Left cardiac atrium (tissue), 4 donors: ENCODE data around the gene RAB11FIP2. TPM values are rescaled to one million over a fixed set of nuclear protein-coding genes. Genes with fewer than 3 reads are reported as not detected.
A peak's percentile ranks its signal among the peaks of the same experiment; 100 is the strongest.

ENCODE experiments used
- ATAC-seq, 2 donors: fragments of 200-7000 bp; cut with Tn5 transposase; one replicate each; pipeline ENCODE4 v1.9.1; 2020; ENCODE audit warnings: mild to moderate bottlenecking in 2 of 2, moderate library complexity in 2 of 2
- DNase-seq: peaks from one replicate; pipeline ENCODE4 v3.0.0-alpha.2; 2020
- intact Hi-C, 2 donors: fragments of 100-400 bp; cut with DNase I; formaldehyde crosslinking; loops; one replicate each; pipeline versions ENCODE4 v1.14.1 to v1.15.1; 2022 to 2023
- total RNA-seq, 2 donors: library from RNA; stranded (reverse); fragmentation: NEBNext Ultra II Directional; extraction: Animal tissue kit (Norgen Biotek cat#: 25700); gene quantifications; one replicate each; pipeline ENCODE4 v1.2.1, GENCODE V29; 2021
- donor health status: DM: no; HTN: yes; CAD: no.
- donor health status: DM: no; HTN: yes; CAD: no; lungs with severe emphysema.
- donor health status: DM: yes; HTN: yes; CAD: no.
- donor health status: Dilated cardiomyopathy.

Gene RAB11FIP2
- total RNA-seq, 2 donors from 2014 or later, result 14.7 to 15.1 TPM

GRCh38 chr10:118036281-118036875 is 10.4 kb downstream of the RAB11FIP2 start:
- intact Hi-C loops, result no loop called here

GRCh38 chr10:118035354-118036005 is 11.3 kb downstream of the RAB11FIP2 start:
- intact Hi-C loops, result no loop called here
- peak in 1 of 2 donors; percentile 73 for ATAC-seq
- DNase-seq, result no peak

More at GRCh38 chr10:118036281-118036875, 10.4 kb downstream of the RAB11FIP2 start:
- DNase-seq (no peak), ATAC-seq (peak in 1 of 2 donors; percentile 43)

DNA sequence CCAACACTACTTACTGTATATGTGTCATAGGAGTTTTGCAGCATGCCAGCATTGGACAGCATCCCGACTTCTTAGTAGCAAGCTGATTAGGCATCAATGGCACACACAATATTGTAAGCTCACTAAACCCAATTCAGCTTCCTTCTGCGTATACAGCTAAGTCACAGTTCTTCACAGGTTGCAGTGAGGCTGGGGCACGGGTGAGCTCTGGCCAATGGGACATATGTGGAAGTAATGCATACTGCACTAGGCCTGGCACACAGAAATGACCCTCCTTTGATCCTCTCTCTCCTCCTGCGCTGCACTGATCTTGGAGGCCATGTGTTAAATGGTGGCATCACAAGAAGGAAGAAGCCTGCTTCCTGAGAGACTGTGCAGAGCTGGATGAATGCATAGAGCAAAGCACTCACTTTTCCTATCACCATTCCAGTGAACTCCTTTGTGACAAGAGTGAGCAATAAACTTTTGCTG is 11.9 kb downstream of the RAB11FIP2 start:
- DNase-seq (no peak), ATAC-seq (peak in 1 of 2 donors; percentile 46)

DNA sequence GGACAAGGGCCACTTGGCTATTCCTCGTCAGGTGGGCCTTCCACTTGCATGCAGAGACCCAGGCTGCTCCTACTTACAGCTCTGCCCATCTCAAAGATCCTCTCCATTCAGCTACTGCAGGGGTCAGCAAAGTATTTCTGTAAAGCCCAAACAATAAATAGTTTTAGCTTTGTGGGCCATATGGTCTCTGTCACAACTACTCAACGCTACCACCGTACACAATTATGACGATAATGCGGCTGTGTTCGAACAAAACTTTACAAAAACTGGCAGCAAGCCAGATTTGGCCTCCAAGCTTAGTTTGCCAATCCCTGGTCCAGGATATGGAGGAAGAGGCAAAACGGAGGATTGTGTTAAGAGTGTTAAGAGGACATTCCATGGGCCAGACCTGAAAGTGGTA is 12.8 kb downstream of the RAB11FIP2 start:
- ATAC-seq, result no peak
- no peak for DNase-seq
- intact Hi-C loops, result no loop called here

More for the DNA sequence above, 11.9 kb downstream of the RAB11FIP2 start:
- intact Hi-C loops, result no loop called here

DNA sequence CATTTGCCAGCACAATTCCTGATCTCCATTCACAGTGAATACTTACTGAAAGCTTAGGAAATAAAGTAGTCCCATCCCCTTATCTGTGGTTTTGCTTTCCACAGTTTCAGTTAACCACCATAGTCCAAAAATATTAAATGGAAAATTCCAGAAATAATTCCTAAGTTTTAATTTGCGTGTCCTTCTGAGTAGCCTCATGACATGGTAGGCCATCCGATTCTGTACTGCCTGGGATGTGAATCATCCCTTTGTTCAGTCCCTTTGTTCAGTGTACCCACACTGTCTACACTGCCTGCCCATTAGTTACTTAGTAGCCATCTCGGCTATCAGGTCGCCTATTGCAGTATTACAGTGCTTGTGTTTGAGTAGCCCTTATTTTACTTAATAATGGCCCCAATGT is 14.2 kb downstream of the RAB11FIP2 start:
- DNase-seq, result no peak
- no peak for ATAC-seq
- intact Hi-C loops, result no loop called here

- ATAC-seq, result no peak
- DNase-seq, result no peak
- intact Hi-C loops, result no loop called here
Observed at GRCh38 chr10:118031351-118032075, 15.2 kb downstream of the RAB11FIP2 start.

- ATAC-seq (no peak), DNase-seq (no peak)
- intact Hi-C loops, result no loop called here
Observed at GRCh38 chr10:118028619-118029018, 18.1 kb downstream of the RAB11FIP2 start.

DNA sequence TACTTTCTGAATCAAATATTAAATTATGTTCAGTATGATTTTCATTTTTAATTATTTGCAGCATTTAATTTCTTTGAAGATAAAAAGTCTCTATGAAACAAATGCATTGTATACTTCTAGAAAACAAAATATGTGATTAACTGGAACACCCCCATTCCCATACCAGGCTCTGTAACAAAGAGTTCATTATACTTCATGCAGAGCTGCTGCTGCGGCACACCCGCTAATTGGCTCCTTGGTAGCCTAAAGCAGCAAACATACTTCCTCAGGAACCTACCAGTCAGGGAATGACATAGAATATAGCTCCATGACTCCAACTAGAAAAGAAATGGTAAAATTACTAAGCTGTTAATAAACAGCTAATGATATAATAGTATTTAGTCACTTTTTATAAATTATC is 19.3 kb downstream of the RAB11FIP2 start:
- intact Hi-C loops, result no loop called here
- DNase-seq (no peak), ATAC-seq (no peak)

DNA sequence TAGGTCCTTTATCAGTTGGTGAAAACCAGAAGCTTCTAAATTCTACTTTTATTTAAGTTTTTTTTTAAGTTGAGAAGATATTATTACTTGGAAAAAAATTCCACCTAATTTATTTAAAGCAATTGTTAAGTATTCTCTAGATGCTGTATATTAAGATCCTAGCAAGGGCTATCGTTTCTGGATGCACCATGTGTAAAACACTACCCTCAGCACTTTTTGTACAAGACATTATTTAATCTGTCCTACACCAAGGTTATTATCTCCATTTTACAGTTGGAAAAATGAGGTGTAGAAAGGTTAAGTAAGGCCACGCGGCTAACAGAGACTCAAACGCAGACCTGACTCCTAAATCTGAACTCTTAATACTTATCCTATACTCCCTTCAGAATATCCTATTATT is 19.8 kb downstream of the RAB11FIP2 start:
- DNase-seq (no peak), ATAC-seq (no peak)
- intact Hi-C loops, result no loop called here

DNA sequence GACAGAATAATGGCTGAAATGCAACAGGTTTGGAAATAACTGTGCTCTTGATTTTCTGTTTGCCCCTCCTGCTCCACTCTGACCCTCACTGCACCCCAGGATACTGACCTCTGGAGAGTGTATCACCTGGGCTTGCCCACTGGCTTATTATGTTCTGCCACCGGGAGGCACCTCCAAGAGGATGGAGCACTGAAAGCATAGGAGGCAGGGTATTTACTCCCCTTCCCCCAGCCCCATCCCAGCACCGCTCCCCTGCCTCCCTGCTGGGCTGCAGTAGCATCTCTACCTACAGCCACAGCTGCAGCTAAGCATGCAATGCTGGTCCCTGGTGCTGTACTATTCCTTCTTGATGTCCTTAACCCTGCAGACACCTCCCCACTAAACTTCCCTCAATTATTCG is 26.4 kb downstream of the RAB11FIP2 start:
- intact Hi-C loops, result no loop called here
- DNase-seq, result no peak

GRCh38 chr10:118017850-118018249 is 28.9 kb downstream of the RAB11FIP2 start:
- intact Hi-C loops, result no loop called here
- no peak for ATAC-seq
- DNase-seq, result no peak

More for the DNA sequence above, 26.4 kb downstream of the RAB11FIP2 start:
- ATAC-seq, result no peak

DNA sequence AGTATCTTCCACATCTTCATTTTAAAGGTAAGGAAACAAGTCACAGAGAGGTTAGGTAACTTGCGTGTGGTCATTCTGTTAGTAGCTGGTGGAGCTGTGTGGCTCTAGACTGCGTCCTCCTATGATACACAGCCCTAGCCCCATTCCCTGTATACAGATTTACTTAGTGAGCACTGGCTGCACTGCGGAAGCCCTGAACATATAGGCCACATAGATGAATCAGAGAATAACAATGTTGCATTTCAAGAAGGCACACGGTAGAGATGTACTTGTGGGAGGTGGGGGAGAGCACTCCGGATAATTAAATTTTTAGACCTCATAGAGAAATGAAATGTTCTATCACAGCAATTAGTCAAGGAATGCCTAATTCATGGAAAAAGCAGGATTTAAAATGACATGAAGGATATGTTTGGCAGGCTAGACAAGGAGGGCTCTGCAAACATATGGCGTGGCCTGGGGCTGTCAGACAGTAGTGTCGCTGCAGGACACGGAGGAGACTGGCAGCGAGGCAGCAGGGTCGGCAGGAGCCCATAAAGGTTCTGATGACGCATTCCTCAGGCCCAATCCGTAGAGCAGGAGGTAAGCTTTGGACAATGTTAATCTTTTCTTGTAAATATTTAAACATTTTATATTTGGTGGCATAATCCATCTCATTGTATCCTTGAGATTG is 29.5 kb downstream of the RAB11FIP2 start:
- DNase-seq (no peak), ATAC-seq (no peak)
- intact Hi-C loops, result no loop called here

- intact Hi-C loops, result no loop called here
- ATAC-seq (no peak), DNase-seq (no peak)
Observed at GRCh38 chr10:118012952-118013525, 33.7 kb downstream of the RAB11FIP2 start.

- no peak for DNase-seq
- ATAC-seq, result no peak
- intact Hi-C loops, result no loop called here
Observed at GRCh38 chr10:118007773-118008172, 39.0 kb downstream of the RAB11FIP2 start.

DNA sequence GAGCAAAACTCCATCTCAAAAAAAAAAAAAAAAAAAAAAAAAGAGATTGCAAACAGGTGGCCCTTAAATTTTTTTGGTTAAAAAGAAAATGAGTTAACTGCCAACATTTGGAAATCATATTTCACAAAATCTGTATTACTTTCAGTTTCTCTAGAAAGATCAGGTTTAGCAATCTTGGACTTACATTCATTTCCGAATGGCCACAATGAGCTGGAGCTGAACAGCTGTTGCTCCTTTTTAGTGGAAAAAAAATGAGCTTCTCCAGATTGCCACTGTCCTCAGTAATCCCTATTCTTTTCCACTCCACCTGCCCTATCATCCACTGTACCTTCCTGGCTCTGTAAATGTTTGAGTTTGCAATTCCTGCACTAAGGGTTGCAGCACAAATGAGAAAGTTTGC is 43.6 kb downstream of the RAB11FIP2 start:
- intact Hi-C loops, result no loop called here
- DNase-seq (no peak), ATAC-seq (no peak)

GRCh38 chr10:118002581-118002980 is 44.2 kb downstream of the RAB11FIP2 start:
- DNase-seq, result no peak
- no peak for ATAC-seq
- intact Hi-C loops, result no loop called here

DNA sequence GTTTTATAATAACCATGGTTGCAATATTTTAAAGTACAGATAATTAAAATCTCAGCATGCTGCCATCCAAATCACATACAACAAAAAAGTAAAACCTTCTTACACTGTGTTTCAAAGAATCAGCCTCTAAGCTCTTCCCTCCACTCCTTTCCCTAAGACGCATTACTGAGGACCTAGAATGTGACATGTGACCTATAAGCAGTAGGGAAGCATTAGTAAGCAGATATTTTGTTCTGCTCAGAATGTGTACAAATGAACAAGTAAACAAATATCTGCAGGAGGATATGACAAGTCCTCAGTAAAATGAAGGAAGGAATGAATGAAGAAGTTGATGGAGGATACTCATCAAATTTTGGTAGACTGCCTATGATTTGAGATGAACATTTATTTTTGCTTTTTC is 49.1 kb downstream of the RAB11FIP2 start:
- no peak for DNase-seq
- no peak for ATAC-seq
- intact Hi-C loops, result no loop called here

- intact Hi-C loops, result no loop called here
- DNase-seq, result no peak
Observed at GRCh38 chr10:117996709-117997108, 50.0 kb downstream of the RAB11FIP2 start.

DNA sequence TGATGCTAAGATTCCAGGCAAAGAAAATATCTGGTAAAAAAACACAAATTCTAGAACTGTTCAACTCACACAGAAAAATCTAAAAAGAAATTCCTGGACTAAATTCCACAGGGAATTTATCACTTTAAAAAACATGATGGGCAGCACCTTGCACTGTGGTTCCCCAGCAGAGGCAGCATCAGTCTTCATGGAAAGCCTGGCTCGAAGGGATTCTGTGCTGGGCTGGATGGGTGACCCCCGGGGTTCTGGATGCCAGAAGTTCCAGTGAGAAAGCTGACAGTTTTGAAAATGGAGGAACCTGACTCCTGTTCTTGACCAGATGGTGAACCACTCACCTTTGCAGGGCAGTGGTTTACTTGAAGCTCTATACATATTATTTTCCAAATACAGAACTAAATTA is 52.0 kb downstream of the RAB11FIP2 start:
- no peak for ATAC-seq
- intact Hi-C loops, result no loop called here
- no peak for DNase-seq

More at GRCh38 chr10:117996709-117997108, 50.0 kb downstream of the RAB11FIP2 start:
- no peak for ATAC-seq
